T-helper 9 cell (primary cell): ENCODE measurements around the gene C9orf40.
A peak's percentile ranks its signal among the peaks of the same experiment; 100 is the strongest.

Source experiments
- DNase-seq: peaks from one replicate; pipeline ENCODE4 v3.0.0-alpha.2; 2020
- total RNA-seq, 2 donors: gene quantifications; one replicate each; lab custom pipeline; 2026; lab: John Stamatoyannopoulos, UW

Gene C9orf40, protein sequence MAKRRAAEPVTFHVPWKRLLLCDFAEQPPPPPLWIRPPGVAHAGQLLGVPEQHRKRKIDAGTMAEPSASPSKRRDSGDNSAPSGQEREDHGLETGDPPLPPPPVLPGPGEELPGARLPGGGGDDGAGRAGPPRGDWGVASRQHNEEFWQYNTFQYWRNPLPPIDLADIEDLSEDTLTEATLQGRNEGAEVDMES
- 2.2 to 7.6 reads per million in 2 donors for total RNA-seq

GRCh38 chr9:74952201-74953151, at the start of gene C9orf40:
C9orf40 (minus strand) TSS chr9:74952912; CDS start chr9:74952611, 301 bp downstream.
- peak; percentile 90 for DNase-seq

- no peak for DNase-seq
Measured at GRCh38 chr9:75001719-75002421, 49.2 kb upstream of the C9orf40 start.

GRCh38 chr9:75000835-75001234, 48.1 kb upstream of the C9orf40 start:
- no peak for DNase-seq

GRCh38 chr9:74985041-74985440, 32.3 kb upstream of the C9orf40 start:
- DNase-seq = no peak

DNA sequence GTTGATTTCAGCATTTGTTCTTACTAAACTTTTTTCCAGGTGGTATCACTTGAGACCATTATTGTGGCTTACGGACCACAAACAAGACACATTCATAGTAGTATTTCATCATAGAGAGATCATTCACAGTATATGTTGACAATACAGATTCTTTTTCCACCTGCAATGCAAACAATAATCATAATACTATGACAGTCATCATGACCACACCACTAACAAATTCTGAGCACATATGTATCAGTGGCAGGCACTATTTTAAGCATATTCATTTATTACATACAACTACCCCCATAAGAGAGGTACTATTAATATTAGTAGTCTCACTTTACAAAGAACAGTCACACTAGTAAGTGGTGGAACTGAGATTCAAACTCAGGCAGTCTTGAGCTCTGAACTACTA, 31.0 kb upstream of the C9orf40 start:
- DNase-seq = no peak

DNA sequence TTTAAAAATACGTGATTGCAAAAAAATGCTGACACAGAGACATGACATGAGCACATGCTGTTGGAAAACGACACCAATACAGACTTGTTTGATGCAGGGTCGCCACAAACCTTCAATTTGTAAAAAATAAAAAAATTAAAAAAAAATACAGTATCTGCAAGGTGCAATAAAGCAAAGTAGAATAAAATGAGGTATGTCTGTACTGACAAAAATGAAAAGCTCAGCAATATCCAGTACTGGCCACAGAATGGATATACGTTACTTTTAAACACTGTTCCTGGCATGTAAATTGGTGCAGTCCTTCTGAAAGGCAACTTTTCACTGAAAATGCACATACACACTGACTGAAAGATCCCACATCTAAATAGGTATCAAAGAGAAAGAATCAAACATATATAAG, 27.1 kb upstream of the C9orf40 start:
- no peak for DNase-seq

GRCh38 chr9:74977287-74977686, 24.6 kb upstream of the C9orf40 start:
- no peak for DNase-seq

DNA sequence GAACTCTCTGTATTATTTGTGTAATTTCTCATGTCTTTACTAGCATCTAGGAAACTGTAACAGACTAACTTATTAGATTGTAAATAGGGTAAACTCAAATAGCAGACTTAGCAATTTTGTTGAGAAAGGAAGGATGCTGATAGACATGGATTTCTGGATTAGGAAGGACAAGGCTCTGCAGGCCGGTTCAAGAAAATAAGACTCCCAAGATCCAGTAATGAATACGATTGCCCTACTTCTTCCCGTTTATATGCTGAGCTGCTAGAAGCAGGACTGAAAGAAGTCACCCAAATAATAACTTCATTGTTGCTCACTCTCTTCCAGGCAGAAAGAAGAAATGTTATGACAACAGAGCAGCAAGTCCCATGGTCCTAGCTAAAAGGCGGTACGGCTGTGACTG, 22.8 kb upstream of the C9orf40 start:
- no peak for DNase-seq

DNA sequence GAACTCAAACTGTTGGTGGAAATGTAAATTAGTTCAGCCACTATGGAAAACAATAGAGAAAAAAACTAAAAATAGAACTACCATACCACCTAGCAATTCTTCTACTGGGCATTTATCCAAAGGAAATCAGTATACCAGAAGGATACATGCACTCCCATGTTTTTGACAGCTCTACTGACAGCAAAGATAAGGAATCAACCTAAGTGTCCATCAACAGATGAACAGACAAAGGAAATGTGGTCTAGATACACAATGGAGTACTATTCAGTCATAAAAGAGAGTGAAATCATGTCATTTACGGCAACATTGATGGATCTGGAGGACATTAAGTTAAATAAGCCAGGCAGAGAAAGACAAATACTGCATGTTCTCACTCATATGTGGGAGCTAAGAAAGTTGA, 21.8 kb upstream of the C9orf40 start:
- no peak for DNase-seq

- no peak for DNase-seq
Measured at GRCh38 chr9:74973714-74974113, 21.0 kb upstream of the C9orf40 start.

DNA sequence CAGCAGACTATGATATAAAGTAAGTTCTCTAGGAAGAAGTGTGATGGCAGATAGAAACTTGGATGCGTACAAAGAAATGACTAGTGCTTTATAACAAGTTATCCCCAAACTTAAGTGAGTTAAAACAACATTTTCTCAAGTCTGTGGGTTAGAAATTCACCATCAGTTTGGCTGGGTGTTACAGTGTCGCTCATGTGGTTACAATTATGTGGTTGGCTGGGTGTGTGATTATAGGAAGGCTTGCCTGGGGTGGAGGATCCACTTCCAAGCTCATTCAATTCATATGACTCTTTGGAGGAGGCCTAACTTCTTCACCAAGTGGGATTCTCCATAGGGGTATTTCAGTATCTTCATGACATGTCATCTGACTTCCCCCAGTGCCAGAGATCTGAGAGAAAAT, 10.3 kb upstream of the C9orf40 start:
- no peak for DNase-seq

DNA sequence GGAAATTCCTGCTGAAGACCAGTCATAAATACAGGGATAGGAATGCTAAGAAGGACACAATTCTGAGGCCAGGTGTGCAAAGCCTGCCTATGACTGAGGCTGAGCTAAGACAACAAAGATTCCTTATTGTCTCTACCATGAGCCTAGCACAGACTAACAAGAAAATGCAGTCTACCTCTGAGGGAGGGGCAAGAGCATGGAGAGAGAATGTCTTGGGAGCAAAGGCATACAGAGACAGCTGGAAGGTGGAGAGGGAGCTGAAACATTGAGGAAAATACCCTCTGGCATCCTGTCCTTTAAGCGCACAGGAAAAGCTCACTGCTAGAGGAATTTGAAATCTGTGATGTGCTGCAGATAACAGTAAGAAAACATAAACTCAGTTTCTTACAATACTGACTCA, 8.8 kb upstream of the C9orf40 start:
- no peak for DNase-seq

GRCh38 chr9:74960561-74960960, 7.8 kb upstream of the C9orf40 start:
- DNase-seq = no peak

DNA sequence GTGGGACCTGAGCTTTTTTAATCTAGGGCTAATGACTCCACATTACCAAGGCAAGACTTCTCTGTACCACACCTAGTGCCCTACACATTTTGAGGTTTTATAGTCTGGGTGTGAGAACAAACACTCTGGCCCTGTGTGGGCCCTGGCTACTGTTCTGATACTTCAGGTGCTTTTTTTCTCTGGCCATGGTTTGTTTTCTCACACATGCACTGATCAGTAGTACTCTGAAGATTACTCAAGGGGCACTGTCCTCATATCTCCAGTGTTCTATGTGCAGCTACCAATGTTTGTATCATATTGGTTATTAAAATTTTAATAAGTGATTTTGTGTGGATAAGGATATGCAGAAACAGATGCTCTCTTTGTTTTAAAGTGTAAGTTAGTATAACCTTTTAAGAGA, 5.9 kb upstream of the C9orf40 start:
- DNase-seq = no peak

DNA sequence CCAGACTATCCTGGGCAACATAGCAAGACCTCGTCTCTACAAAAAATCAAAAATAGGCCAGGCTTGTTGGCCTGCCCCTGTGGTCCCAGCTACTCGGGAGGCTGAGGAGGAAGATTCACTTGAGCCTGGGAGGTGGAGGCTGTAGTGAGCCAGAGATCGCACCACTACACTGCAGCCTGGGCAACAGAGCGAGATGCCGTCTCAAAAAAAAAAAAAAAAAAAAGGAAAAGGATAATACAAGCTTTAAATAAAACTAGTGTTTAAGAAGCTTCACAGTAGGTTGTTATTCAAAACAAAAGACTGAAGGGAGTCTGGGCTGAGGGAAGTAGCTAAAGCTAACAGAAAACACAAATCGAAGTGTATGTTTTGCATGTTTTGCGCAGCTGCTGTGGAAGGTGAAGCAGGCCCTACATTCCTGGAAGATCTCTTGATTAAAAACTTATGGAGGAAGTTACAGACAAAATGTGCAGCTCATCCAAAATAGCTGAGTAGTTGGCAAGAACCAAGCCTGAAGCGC, 581 bp upstream of the C9orf40 start:
- DNase-seq = no peak

- DNase-seq = peak; percentile 34
Measured at GRCh38 chr9:74951725-74952151, 974 bp downstream of the C9orf40 start.

GRCh38 chr9:74951107-74951720, 1.5 kb downstream of the C9orf40 start:
- no peak for DNase-seq

DNA sequence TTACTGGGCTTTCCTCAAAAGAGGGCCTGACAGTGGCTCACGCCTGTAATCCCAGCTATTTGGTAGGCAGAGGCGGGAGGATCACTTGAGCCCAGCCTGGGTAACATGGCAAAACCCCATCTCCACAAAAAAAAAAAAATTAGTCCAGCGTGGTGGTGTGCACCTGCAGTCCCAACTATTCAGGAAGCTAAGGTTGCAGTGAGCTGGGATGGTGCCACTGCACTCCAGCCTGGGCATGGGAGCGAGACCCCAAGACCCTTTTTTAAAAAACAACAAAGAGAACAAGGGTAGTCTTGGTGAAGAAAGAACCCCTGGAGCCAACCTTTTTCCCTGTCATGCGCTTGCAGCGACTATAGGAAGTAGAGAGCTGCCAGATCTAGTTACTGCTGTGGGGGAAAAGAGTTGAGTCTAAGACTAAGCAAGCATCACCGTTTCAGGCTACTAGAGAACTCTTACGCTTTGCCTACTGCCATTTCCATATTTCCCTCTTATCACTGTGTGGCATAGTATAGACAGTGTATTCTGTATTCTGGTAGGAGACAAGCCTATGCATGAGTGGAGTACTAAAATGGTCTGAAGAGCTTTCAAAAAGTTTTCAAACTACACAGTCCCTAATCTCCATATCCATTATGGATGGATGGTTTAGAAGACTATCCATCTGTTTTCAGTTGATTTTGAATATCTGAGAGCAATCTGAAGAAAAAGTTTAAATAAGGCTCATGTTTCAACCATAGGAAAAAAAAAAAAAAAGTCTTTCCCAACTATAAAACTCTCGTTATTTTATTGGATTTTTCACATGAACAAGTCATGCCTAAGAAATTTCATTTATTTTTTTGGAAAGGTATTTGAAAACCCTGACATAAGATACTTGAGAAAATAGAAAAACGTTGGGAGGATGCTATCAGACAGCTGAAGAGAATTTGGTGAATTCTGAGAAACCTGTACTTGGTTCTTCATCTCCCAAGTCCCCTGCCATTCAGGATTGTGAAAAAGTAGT, 2.6 kb downstream of the C9orf40 start:
- no peak for DNase-seq

- DNase-seq = no peak
Measured at GRCh38 chr9:74948937-74949336, 3.8 kb downstream of the C9orf40 start.

- no peak for DNase-seq
Measured at GRCh38 chr9:74946686-74947085, 6.0 kb downstream of the C9orf40 start.

DNA sequence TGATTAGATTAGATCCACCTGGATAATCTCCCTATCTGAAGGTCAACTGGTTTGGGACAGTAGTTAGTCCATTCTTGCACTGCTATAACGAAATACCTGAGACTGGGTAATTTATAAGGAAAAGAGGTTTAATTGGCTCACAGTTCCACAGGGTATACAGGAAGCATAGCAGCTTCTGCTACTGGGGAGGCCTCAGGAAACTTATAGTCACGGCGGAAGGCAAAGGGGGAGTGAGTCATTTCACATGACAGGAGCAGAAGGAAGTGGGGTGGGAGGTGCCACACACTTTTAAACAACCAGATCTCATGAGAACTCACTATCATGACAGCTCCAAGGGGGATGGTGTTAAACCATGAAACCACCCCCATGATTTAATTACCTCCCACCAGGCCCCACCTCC, 9.9 kb downstream of the C9orf40 start:
- no peak for DNase-seq
